Thyroid gland (tissue), 4 donors: ENCODE results near the gene MCF2L.

Experiments used
- POLR2A ChIP-seq, 2 donors: fragments of 450-650 bp; IDR thresholded peaks; one replicate each; pipeline ENCODE4 v1.6.1; 2017; ENCODE audit warnings: antibody characterized with exemption in 2 of 2, mild to moderate bottlenecking in 2 of 2, moderate library complexity in 1 of 2
- TF ChIP-seq, protein P1 (sequence below), 6 experiments: fragments of 200-600 bp in 3 of 6; fragments of 450-650 bp in 3 of 6; sonication (generic) in 3 of 6; IDR thresholded peaks; one replicate each; pipeline ENCODE4 v1.5.1; 2016 to 2019; ENCODE audit warnings: antibody characterized with exemption in 6 of 6, mild to moderate bottlenecking in 2 of 6, inconsistent platforms in 1 of 6, moderate library complexity in 1 of 6

DNA sequence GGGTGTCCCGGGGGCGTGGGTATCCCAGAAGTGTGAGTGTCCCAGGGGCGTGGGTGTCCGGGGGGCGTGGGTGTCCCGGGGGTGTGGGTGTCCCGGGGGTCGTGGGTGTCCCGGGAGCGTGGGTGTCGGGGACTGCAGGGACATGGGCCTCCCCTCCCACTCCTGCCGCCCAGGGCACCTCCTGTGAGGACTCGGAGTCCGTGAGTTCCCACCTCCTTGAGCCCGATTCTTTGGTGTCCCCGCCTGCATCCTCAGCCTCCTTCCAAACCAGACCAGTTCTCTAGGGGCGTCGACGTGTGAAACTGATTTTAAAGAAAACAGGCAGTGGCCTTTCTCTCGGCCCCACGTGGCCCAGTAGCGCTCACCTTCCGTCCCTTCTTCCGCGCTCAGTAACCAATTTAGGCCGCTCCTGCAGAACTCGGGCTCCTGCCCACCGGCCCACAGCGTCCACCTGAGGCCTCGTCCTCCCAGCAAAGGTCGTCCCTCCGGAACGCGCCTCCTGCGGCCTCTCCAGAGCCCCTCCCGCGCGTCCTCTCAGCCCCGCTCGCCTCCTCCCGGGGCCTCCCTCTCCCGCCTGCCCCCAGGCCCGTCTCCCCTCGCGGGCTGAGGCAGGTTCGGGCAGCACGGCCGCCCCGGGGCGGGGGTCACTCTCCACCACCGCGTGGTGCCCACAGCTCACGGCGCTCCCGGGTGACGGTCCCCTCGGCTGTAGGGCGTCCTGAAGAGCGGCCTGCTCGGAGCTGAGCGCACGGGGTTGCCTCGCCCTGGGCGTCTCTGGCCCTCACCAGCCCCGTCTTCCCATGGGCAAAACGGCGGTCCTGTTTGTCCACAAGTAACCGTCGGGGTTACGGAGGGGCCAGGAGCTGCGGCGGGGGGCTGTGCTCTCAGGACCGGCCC lies 140.4 kb downstream of the MCF2L start:
- TF ChIP-seq, protein P1, sequence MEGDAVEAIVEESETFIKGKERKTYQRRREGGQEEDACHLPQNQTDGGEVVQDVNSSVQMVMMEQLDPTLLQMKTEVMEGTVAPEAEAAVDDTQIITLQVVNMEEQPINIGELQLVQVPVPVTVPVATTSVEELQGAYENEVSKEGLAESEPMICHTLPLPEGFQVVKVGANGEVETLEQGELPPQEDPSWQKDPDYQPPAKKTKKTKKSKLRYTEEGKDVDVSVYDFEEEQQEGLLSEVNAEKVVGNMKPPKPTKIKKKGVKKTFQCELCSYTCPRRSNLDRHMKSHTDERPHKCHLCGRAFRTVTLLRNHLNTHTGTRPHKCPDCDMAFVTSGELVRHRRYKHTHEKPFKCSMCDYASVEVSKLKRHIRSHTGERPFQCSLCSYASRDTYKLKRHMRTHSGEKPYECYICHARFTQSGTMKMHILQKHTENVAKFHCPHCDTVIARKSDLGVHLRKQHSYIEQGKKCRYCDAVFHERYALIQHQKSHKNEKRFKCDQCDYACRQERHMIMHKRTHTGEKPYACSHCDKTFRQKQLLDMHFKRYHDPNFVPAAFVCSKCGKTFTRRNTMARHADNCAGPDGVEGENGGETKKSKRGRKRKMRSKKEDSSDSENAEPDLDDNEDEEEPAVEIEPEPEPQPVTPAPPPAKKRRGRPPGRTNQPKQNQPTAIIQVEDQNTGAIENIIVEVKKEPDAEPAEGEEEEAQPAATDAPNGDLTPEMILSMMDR (IDR thresholded peaks at IDR 0.05): no peak
- TF ChIP-seq POLR2A (IDR thresholded peaks at IDR 0.05): no peak
